Right atrium auricular region (tissue), 2 donors: ENCODE results near the gene SPEN. TPM values are rescaled to one million over a fixed set of nuclear protein-coding genes. Genes with fewer than 3 reads are reported as not detected.
"Not testable (repeated sequence)": the region's sequence is repeated elsewhere in the genome, so short reads cannot be mapped to it uniquely, and the experiment has no call there.

ENCODE experiments used
- DNase-seq: peaks from one replicate; pipeline ENCODE4 v3.0.0-alpha.2; 2019; ENCODE audit warnings: low spot score
- H3K27ac ChIP-seq, 2 donors: fragments of 200-600 bp; sonication (generic); 1 replicate in 1 of 2; 2 replicates in 1 of 2; pipeline ENCODE4 v1.5.1; 2016 to 2019
- H3K27me3 ChIP-seq, 2 donors: fragments of 200-600 bp; sonication (generic); one replicate each; pipeline versions ENCODE4 v1.5.1 to v1.6.0; 2017 to 2019
- H3K36me3 ChIP-seq: fragments of 200-600 bp; sonication (generic); one replicate; pipeline ENCODE4 v1.5.1; 2016
- H3K4me1 ChIP-seq, 2 donors: fragments of 200-600 bp; sonication (generic); one replicate each; pipeline versions ENCODE4 v1.5.1 to v1.6.0; 2017 to 2019
- H3K4me3 ChIP-seq, 2 donors: fragments of 200-600 bp; sonication (generic); 1 replicate in 1 of 2; 2 replicates in 1 of 2; pipeline ENCODE4 v1.5.1; 2017 to 2019; ENCODE audit warnings: mild to moderate bottlenecking in 1 of 2, moderate library complexity in 1 of 2
- H3K9me3 ChIP-seq, 2 donors: fragments of 200-600 bp; sonication (generic); one replicate each; pipeline ENCODE4 v1.5.1; 2019
- total RNA-seq, 2 donors: library from RNA; depleted of rRNA; stranded (reverse); fragments of >200 nt; gene quantifications; one replicate each; pipeline ENCODE4 v1.1.0, GENCODE V29; 2016
- TF ChIP-seq, protein P1 (sequence below), 2 donors: fragments of 200-600 bp; sonication (generic); IDR thresholded peaks; one replicate each; pipeline ENCODE4 v1.5.1; 2019; ENCODE audit warnings: antibody characterized with exemption in 2 of 2

Gene SPEN
- total RNA-seq, 2 donors from 2014 or later: 25.0 to 32.9 TPM

DNA sequence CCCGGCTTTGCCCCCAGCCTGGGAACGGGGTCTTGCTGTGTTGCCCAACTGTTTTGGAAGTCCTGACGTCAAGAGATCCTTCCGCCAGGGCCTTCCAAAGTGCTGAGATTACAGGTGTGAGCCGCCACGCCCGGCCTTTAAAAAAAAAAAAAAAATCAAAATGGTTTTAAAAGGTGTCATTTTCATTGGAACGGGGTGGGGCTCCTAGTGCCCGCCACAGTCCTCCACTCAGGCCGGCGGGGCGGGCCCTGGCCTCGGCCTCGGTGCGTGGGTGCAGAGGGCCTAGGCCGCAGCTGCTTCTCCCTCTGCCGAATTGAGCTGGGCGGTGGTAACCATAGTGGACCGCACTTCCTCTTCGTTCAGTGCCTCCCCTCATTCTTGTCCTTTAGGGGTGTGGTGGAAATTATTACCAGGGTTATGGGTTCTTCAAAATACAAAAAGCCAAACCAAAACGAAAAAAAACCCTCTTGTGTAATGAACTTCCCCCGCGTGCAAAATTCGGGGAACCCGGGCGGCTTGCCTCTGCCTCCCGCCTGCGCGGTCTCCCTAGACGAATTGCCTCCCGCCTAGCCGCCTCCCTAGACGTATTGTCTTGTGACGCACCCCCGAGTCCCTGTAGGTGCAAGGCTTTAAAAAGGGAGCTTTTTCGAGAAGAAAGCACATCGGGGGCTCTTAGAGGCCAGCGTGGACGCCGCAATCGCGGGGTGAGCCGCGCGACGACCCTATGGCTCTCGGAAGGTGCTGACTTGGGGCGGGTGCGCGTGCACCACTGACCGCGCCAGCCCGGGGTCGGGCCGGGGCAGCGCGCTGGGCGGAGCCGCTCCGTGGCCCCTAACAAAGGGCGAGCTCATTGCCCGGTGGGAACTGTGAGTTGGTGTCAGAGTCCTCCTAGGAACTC, 10.5 kb upstream of the SPEN start:
- peak overlapping the region in 1 of 2 donors; percentile 34 for H3K4me3 ChIP-seq
- H3K27ac ChIP-seq: peak overlapping the region; percentile 99
- TF ChIP-seq, protein P1, sequence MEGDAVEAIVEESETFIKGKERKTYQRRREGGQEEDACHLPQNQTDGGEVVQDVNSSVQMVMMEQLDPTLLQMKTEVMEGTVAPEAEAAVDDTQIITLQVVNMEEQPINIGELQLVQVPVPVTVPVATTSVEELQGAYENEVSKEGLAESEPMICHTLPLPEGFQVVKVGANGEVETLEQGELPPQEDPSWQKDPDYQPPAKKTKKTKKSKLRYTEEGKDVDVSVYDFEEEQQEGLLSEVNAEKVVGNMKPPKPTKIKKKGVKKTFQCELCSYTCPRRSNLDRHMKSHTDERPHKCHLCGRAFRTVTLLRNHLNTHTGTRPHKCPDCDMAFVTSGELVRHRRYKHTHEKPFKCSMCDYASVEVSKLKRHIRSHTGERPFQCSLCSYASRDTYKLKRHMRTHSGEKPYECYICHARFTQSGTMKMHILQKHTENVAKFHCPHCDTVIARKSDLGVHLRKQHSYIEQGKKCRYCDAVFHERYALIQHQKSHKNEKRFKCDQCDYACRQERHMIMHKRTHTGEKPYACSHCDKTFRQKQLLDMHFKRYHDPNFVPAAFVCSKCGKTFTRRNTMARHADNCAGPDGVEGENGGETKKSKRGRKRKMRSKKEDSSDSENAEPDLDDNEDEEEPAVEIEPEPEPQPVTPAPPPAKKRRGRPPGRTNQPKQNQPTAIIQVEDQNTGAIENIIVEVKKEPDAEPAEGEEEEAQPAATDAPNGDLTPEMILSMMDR (IDR thresholded peaks at IDR 0.05): no peak
- H3K9me3 ChIP-seq: no peaks in the 10 kb centered on the region
- H3K4me1 ChIP-seq: peaks cover 0 to 22% of the 10 kb centered on the region in 2 donors
- no peaks in the 10 kb centered on the region for H3K27me3 ChIP-seq
- no peak for DNase-seq
- H3K36me3 ChIP-seq: no peaks in the 10 kb centered on the region

DNA sequence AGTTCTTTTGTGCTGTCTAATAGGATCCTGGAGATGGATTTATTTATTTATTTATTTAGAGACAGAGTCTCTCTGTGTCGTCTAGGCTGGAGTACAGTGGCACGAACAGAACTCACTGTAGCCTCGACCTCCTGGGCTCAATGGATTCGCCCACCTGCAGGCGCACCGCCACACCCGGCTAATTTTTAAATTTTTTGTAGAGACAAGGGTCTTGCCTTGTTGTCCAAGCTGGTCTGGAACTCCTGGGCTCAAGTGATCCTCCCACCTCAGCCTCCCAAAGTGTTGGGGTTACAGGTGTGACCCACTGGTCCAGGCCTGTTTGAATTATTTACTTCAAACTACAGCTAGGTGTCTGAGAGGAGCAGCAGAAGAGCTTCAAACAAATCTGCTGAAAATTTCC, 9.6 kb upstream of the SPEN start:
- H3K4me3 ChIP-seq: no peak overlapping the region

DNA sequence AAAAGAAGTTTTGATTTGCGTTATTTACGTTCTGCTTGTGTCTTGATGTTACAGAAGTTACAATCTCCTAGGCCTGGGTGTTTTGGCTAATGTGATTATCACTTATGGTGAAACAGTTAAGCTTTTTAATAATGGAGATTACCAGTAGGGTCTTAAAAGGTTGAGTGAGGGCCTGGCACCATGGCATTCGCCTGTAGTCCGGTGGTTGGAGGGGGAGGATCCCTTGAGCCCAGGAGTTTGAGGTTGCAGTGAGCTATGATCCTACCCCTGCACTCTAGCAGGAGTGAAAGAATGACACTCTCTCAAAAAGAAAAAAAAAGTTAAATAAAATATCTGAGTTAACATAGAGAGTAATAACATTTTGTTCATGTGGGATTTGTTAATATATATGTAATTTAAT, 8.8 kb upstream of the SPEN start:
- H3K4me1 ChIP-seq: peaks cover 0 to 11% of the 10 kb centered on the region in 2 donors
- H3K27ac ChIP-seq: no peak overlapping the region
- no peaks in the 10 kb centered on the region for H3K9me3 ChIP-seq
- no peaks in the 10 kb centered on the region for H3K36me3 ChIP-seq
- no peak overlapping the region for H3K4me3 ChIP-seq
- TF ChIP-seq, protein P1 (IDR thresholded peaks at IDR 0.05): no peak
- no peak for DNase-seq
- H3K27me3 ChIP-seq: no peaks in the 10 kb centered on the region

More for the DNA sequence above, 9.6 kb upstream of the SPEN start:
- DNase-seq: no peak
- TF ChIP-seq, protein P1 (IDR thresholded peaks at IDR 0.05): no peak
- H3K36me3 ChIP-seq: no peaks in the 10 kb centered on the region
- H3K27me3 ChIP-seq: no peaks in the 10 kb centered on the region
- peaks cover 0 to 15% of the 10 kb centered on the region in 2 donors for H3K4me1 ChIP-seq
- H3K27ac ChIP-seq: no peak overlapping the region
- no peaks in the 10 kb centered on the region for H3K9me3 ChIP-seq

DNA sequence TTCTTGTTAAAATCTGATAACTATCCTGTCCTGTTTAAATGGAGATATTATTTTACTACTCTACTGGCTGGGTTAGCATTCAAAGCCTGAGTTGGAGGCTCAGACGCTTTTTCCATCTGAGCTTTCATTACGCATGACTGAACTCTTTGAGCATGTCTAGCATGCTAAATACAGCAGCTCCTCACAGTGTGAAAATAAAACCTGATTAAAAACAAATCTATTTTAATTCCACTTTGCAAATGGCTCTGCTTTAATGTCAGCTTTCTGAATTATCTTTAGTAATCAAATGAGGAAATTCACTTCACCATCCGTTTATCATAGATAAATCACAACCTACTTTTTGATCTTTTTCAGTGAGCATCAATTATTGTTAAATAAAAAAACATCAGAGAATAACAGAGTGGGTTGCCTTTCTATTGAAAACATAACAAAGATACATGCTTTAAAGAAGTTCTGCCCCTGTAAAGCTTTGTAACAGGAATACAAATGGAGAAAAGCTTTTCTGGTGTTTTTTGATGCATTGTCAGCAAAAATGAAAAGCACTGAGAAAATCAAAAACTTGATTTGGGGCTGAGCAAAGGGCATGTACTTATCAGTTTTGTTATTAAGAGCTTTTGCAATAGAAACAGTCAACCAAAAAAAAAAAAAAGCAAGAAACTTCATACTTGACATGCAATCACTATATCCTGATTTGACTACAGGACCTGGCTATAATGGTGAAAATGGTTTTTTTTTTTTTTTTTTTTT, 3.5 kb upstream of the SPEN start:
- no peak for DNase-seq
- H3K4me1 ChIP-seq: peaks cover 0 to 12% of the 10 kb centered on the region in 2 donors
- no peaks in the 10 kb centered on the region for H3K27me3 ChIP-seq
- TF ChIP-seq, protein P1 (IDR thresholded peaks at IDR 0.05): no peak
- no peaks in the 10 kb centered on the region for H3K9me3 ChIP-seq
- peak overlapping the region in 1 of 2 donors; percentile 54 for H3K27ac ChIP-seq
- no peak overlapping the region for H3K4me3 ChIP-seq
- H3K36me3 ChIP-seq: no peaks in the 10 kb centered on the region

DNA sequence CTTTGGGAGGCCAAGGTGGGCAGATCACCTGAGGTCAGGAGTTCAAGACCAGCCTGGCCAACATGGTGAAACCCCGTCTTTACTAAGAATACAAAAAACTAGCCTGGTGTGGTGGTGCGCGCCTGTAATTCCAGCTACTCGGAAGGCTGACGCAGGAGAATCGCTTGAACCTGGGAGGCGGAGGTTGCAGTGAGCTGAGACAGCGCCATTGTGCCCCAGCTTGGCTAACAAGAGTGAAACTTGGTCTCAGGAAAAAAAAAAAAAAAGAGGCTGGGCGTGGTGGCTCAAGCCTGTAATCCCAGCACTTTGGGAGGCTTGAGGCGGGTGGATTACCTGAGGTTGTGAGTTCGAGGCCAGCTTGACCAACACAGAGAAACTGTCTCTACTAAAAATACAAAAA, 1.5 kb upstream of the SPEN start:
- H3K4me1 ChIP-seq: peaks cover 0 to 27% of the 10 kb centered on the region in 2 donors
- not testable (repeated sequence) for H3K27ac ChIP-seq, DNase-seq, H3K9me3 ChIP-seq, H3K27me3 ChIP-seq, H3K4me3 ChIP-seq, H3K36me3 ChIP-seq

DNA sequence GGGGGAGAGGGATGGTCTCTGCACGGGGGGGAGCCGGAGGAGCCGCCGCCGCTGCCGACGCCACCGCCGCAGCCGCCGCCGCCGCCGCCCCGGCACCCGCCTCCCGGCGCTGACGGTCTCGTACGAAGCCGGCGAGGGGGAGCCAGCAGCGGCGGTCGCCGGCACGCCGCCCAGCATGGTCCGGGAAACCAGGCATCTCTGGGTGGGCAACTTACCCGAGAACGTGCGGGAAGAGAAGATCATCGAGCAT, 311 bp downstream of the SPEN start:
- no peak for DNase-seq
- H3K4me1 ChIP-seq: peaks cover 0 to 45% of the 10 kb centered on the region in 2 donors
- H3K27ac ChIP-seq: peak overlapping the region; percentile 97 to 98
- H3K4me3 ChIP-seq: peak overlapping the region; percentile 88 to 91
- no peaks in the 10 kb centered on the region for H3K9me3 ChIP-seq
- TF ChIP-seq, protein P1 (IDR thresholded peaks at IDR 0.05): no peak
- H3K27me3 ChIP-seq: no peaks in the 10 kb centered on the region
- H3K36me3 ChIP-seq: no peaks in the 10 kb centered on the region
